Endothelial cell of umbilical vein (primary cell): Measurements from ENCODE around the gene C4orf33. TPM values are rescaled to one million over a fixed set of nuclear protein-coding genes. Genes with fewer than 3 reads are reported as not detected.

Source experiments
- BruUV-seq: library from RNA; stranded (reverse); fragments of 400-500 nt; replicated peaks from 2 replicates; lab custom pipeline; 2021; lab: Mats Ljungman, UMichigan
- CTCF ChIA-PET: fragments of 300-600, 350-600 bp; sonication (Branson Sonifier 250); formaldehyde crosslinking; loops from one replicate; lab custom pipeline; 2021; ENCODE audit warnings: antibody characterized with exemption, inconsistent platforms; lab: Charles Lee
- POLR2A ChIA-PET: fragments of 300-600, 350-600 bp; sonication (Branson Sonifier 250); formaldehyde crosslinking; loops from one replicate; lab custom pipeline; 2021; ENCODE audit warnings: antibody characterized with exemption, inconsistent platforms; lab: Charles Lee
- DNase-seq: peaks from one replicate; pipeline ENCODE4 v3.0.0-alpha.2; 2011; ENCODE audit warnings: low read depth, low spot score
- FAIRE-seq: peaks from 2 replicates; lab custom pipeline; 2011; peaks lifted over from hg19 to GRCh38; lab: Jason Lieb, UNC
- H2AFZ ChIP-seq: 2 replicates; pipeline ENCODE4 v1.6.0; 2012; ENCODE audit warnings: low read depth, low read length, control low read depth, inconsistent platforms
- H3K27ac ChIP-seq: 2 replicates; pipeline ENCODE4 v1.5.1; 2011; ENCODE audit warnings: low read depth, mild to moderate bottlenecking, control low read depth, low read length, moderate library complexity; ENCODE audit not compliant: insufficient read depth
- H3K27me3 ChIP-seq, 2 experiments: 2 replicates each; pipeline versions ENCODE4 v1.6.0 to v1.6.1; 2011; ENCODE audit warnings: low read length in 2 of 2, mixed read lengths in 1 of 2; ENCODE audit not compliant: control insufficient read depth in 2 of 2, insufficient read depth in 2 of 2
- H3K36me3 ChIP-seq, 2 experiments: 2 replicates in 1 of 2; 3 replicates in 1 of 2; pipeline ENCODE4 v1.5.1; 2011; ENCODE audit warnings: low read length in 2 of 2, mild to moderate bottlenecking in 1 of 2, moderate library complexity in 1 of 2; ENCODE audit not compliant: control insufficient read depth in 2 of 2, insufficient read depth in 2 of 2; ENCODE audit errors: extremely low read depth in 1 of 2
- H3K4me1 ChIP-seq: 3 replicates; pipeline ENCODE4 v1.5.1; 2011; ENCODE audit warnings: mild to moderate bottlenecking, low read length; ENCODE audit not compliant: control insufficient read depth, insufficient read depth; ENCODE audit errors: extremely low read depth
- H3K4me2 ChIP-seq: 2 replicates; pipeline ENCODE4 v1.6.1; 2011; ENCODE audit warnings: low read length, control low read depth, mixed read lengths; ENCODE audit not compliant: insufficient read depth
- H3K4me3 ChIP-seq, 3 experiments: fragments of 200-600 bp in 1 of 3; sonication (generic), shearing (Covaris generic) in 1 of 3; replicated peaks in 1 of 3; 2 replicates each; pipeline ENCODE4 v1.5.1; 2011 to 2016; ENCODE audit warnings: control low read depth in 3 of 3, low read length in 3 of 3, mild to moderate bottlenecking in 2 of 3, inconsistent platforms in 1 of 3, low read depth in 1 of 3, moderate library complexity in 1 of 3; ENCODE audit not compliant: insufficient read depth in 1 of 3
- H3K79me2 ChIP-seq: 2 replicates; pipeline ENCODE4 v1.6.0; 2012; ENCODE audit warnings: low read length, inconsistent platforms; ENCODE audit not compliant: control insufficient read depth, insufficient read depth
- H3K9ac ChIP-seq: replicated peaks from 2 replicates; pipeline ENCODE3; 2011; ENCODE audit warnings: low read length, control low read depth; ENCODE audit not compliant: insufficient read depth; ENCODE audit errors: extremely low read depth
- H3K9me1 ChIP-seq: replicated peaks from 3 replicates; pipeline ENCODE4 v1.6.0; 2011; ENCODE audit warnings: mild to moderate bottlenecking, low read length; ENCODE audit not compliant: control insufficient read depth, insufficient read depth; ENCODE audit errors: extremely low read depth
- H3K9me3 ChIP-seq: replicated peaks from 2 replicates; pipeline ENCODE4 v1.5.1; 2012; ENCODE audit warnings: low read length, inconsistent platforms; ENCODE audit not compliant: control insufficient read depth, insufficient read depth
- H4K20me1 ChIP-seq: replicated peaks from 2 replicates; pipeline ENCODE3; 2011; ENCODE audit warnings: mild to moderate bottlenecking, low read length; ENCODE audit not compliant: control insufficient read depth, insufficient read depth; ENCODE audit errors: extremely low read depth
- EZH2 ChIP-seq: IDR thresholded peaks from 2 replicates; pipeline ENCODE4 v1.6.1; 2012; ENCODE audit warnings: borderline replicate concordance, low read depth, mild to moderate bottlenecking, moderate library complexity, low read length, inconsistent platforms; ENCODE audit not compliant: severe bottlenecking
- FOS ChIP-seq: IDR thresholded peaks from 2 replicates; pipeline ENCODE4 v1.6.1; 2011; ENCODE audit warnings: mild to moderate bottlenecking, low read length, moderate library complexity, borderline replicate concordance; ENCODE audit not compliant: insufficient read depth
- GATA2 ChIP-seq: IDR thresholded peaks from 2 replicates; pipeline ENCODE4 v1.7.0; 2011; ENCODE audit warnings: low read depth, mild to moderate bottlenecking, moderate library complexity, mixed read lengths, low read length; ENCODE audit not compliant: insufficient read length, insufficient read depth
- JUN ChIP-seq: IDR thresholded peaks from 2 replicates; pipeline ENCODE4 v1.6.1; 2011; ENCODE audit warnings: borderline replicate concordance, low read depth; ENCODE audit not compliant: insufficient read length, insufficient read depth
- MYC ChIP-seq: IDR thresholded peaks from one replicate; pipeline ENCODE4 v1.6.1; 2011; ENCODE audit warnings: mild to moderate bottlenecking, low read depth, low read length
- POLR2A ChIP-seq: IDR thresholded peaks from 2 replicates; pipeline ENCODE4 v1.6.1; 2012; ENCODE audit warnings: low read depth, mild to moderate bottlenecking, control low read depth, low read length
- POLR2AphosphoS5 ChIP-seq: IDR thresholded peaks from 2 replicates; pipeline ENCODE4 v1.6.1; 2012; ENCODE audit warnings: low read depth, mild to moderate bottlenecking, control low read depth, low read length, moderate library complexity; ENCODE audit not compliant: insufficient read depth
- dilution Hi-C: fragments of 300-500 bp; cut with MboI; formaldehyde crosslinking; loops from one replicate; pipeline ENCODE4 v1.15.0; 2019; ENCODE audit warnings: low sequenced_read_pairs; ENCODE audit not compliant: extremely low pct_ligation_motif_present
- intact Hi-C: fragments of 100-400 bp; cut with micrococcal nuclease; formaldehyde crosslinking; loops from one replicate; pipeline ENCODE4 v1.10.0; 2022
- polyA plus RNA-seq, 4 experiments: library from polyadenylated mRNA; depleted of rRNA in 3 of 4; stranded (reverse) in 3 of 4; unstranded in 1 of 4; fragments of >200 nt; gene quantifications; 2 replicates each; pipeline versions ENCODE4 v1.2.1 to v1.2.3, GENCODE V29; 2011 to 2012; ENCODE audit warnings: missing spikeins in 1 of 4
- total RNA-seq: library from RNA; stranded (reverse); gene quantifications from 2 replicates; pipeline ENCODE4 v1.2.3, GENCODE V29; 2021
- TF ChIP-seq, protein P1 (sequence below), 2 donors: IDR thresholded peaks; 1 replicate in 1 of 2; 2 replicates in 1 of 2; pipeline ENCODE4 v1.5.1; 2011; ENCODE audit warnings: low read length in 2 of 2, mild to moderate bottlenecking in 2 of 2, moderate library complexity in 2 of 2, control low read depth in 1 of 2, inconsistent platforms in 1 of 2, low read depth in 1 of 2; ENCODE audit not compliant: insufficient read depth in 1 of 2; ENCODE audit errors: extremely low read depth in 1 of 2
- TF ChIP-seq, protein P2 (sequence below): IDR thresholded peaks from 2 replicates; pipeline ENCODE4 v1.6.1; 2011; ENCODE audit not compliant: insufficient read depth, insufficient read length

C4orf33 gene
- total and polyA plus RNA-seq, 2 donors (not counting 3 experiments of a cell fraction or from before 2014, with no cell fraction given), result 2.6 to 9.4 TPM

DNA sequence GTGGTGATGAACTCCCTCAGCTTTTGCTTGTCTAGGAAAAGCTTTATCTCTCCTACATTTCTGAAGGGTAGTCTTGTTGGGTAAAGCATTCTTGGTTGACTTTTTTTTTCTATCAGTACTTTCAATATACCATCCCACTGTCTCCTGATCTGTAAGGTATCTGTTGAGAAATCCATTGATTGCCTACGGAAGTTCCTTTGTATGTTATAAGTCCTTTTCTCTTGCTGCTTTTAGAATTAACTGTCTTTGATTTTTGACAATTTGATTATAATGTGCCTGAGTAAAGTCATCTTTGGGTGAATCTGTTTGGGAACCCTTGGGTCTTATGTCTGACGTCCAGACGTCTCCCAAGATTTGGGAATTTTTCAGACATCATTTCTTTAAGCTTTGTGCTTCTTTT is 33.4 kb upstream of the C4orf33 start:
- Histone ChIP-seq H3K4me3 (no peak overlapping the region), H3K9ac (no peak overlapping the region), H3K4me2 (no peak overlapping the region), H4K20me1 (no peaks in the 10 kb centered on the region), H3K4me1 (no peaks in the 10 kb centered on the region), H3K9me1 (no peaks in the 10 kb centered on the region), H3K9me3 (no peaks in the 10 kb centered on the region), H3K79me2 (no peaks in the 10 kb centered on the region), H3K27me3 (no peaks in the 10 kb centered on the region), H3K36me3 (no peaks in the 10 kb centered on the region), H3K27ac (no peak overlapping the region), H2AFZ (no peak overlapping the region)
- CTCF ChIA-PET, result no interaction called here
- BruUV-seq, result no TSS peak
- POLR2A ChIA-PET, result no interaction called here
- intact Hi-C loops (no loop called here), dilution Hi-C loops (no loop called here)
- DNase-seq, result no peak
- no peak for TF ChIP-seq EZH2
- TF ChIP-seq MYC, result no peak
- no peak for TF ChIP-seq GATA2
- TF ChIP-seq FOS, result no peak
- no peak for TF ChIP-seq POLR2AphosphoS5
- TF ChIP-seq, protein P1, sequence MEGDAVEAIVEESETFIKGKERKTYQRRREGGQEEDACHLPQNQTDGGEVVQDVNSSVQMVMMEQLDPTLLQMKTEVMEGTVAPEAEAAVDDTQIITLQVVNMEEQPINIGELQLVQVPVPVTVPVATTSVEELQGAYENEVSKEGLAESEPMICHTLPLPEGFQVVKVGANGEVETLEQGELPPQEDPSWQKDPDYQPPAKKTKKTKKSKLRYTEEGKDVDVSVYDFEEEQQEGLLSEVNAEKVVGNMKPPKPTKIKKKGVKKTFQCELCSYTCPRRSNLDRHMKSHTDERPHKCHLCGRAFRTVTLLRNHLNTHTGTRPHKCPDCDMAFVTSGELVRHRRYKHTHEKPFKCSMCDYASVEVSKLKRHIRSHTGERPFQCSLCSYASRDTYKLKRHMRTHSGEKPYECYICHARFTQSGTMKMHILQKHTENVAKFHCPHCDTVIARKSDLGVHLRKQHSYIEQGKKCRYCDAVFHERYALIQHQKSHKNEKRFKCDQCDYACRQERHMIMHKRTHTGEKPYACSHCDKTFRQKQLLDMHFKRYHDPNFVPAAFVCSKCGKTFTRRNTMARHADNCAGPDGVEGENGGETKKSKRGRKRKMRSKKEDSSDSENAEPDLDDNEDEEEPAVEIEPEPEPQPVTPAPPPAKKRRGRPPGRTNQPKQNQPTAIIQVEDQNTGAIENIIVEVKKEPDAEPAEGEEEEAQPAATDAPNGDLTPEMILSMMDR (IDR thresholded peaks at IDR 0.05; ENCODE audit: extremely low read depth in 1 of 2, insufficient read depth in 1 of 2, low read depth in 1 of 2, low read length in 2 of 2), result no peak
- TF ChIP-seq POLR2A, result no peak
- no peak for TF ChIP-seq JUN
- TF ChIP-seq, protein P2, sequence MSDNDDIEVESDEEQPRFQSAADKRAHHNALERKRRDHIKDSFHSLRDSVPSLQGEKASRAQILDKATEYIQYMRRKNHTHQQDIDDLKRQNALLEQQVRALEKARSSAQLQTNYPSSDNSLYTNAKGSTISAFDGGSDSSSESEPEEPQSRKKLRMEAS, result no peak
- no peak for FAIRE-seq
